AG04450 (cell line): ENCODE measurements around the gene ZMYND8. TPM values are rescaled to one million over a fixed set of nuclear protein-coding genes. Genes with fewer than 3 reads are reported as not detected.
A peak's percentile ranks its signal among the peaks of the same experiment; 100 is the strongest.

Experiments used
- CTCF ChIA-PET: fragments of 300-600, 350-600 bp; formaldehyde crosslinking; extraction: SDS; loops from one replicate; lab custom pipeline; 2022; ENCODE audit warnings: antibody characterized with exemption, inconsistent platforms; lab: Charles Lee
- POLR2A ChIA-PET: fragments of 350-600 bp; formaldehyde crosslinking; extraction: SDS; loops from one replicate; lab custom pipeline; 2021; ENCODE audit warnings: antibody characterized with exemption, inconsistent platforms; lab: Yijun Ruan, JAX
- DNase-seq: peaks from one replicate; pipeline ENCODE4 v3.0.0-alpha.2; 2011; ENCODE audit warnings: low read depth, low spot score
- H3K27ac ChIP-seq: one replicate; pipeline ENCODE4 v1.5.1; 2012; ENCODE audit warnings: low read depth, low read length, control low read depth
- H3K27me3 ChIP-seq: one replicate; pipeline ENCODE4 v1.6.0; 2012; ENCODE audit warnings: low read length; ENCODE audit not compliant: control insufficient read depth, insufficient read depth
- H3K4me3 ChIP-seq: 2 replicates; pipeline ENCODE4 v1.5.1; 2011; ENCODE audit warnings: mild to moderate bottlenecking, low read depth, low read length, control low read depth
- H3K9me3 ChIP-seq: 2 replicates; pipeline ENCODE4 v1.5.1; 2012; ENCODE audit warnings: low read length; ENCODE audit not compliant: control insufficient read depth, insufficient read depth
- CTCF ChIP-seq: IDR thresholded peaks from 2 replicates; pipeline ENCODE4 v1.5.1; 2011; ENCODE audit warnings: low read depth, low read length, control low read depth, inconsistent platforms
- polyA plus RNA-seq: library from polyadenylated mRNA; depleted of rRNA; stranded (reverse); fragments of >200 nt; gene quantifications from 2 replicates; pipeline ENCODE4 v1.2.3, GENCODE V29; 2011

ZMYND8 gene
- polyA plus RNA-seq, 1 experiment = 23.1 TPM

DNA sequence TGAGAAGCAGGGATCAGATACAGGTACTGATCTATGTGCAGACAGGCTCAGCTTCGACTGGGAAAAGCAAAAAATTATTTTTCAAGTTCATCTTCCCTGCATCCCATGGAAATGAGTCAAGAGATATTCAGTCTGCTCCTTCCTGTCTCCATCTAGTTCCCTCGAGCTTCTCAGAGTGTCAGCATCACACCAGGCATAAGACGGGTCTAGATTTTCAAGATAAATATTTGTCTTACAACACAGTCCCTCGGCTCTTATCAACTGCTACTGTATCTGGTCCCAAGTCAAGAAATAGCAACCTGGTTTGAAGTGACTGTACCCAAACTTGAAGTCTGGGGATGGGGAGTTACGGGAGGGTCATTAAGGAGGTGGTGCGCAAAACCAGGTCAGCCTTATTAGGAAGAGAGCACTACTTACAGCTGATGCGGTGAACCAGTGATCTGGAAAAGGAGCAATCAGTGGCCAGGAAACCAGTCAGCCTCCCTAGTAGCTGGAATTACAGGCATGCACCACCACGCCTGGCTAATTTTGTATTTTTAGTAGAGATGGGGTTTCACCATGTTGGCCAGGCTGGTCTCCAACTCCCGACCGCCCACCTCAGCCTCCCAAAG lies 29.7 kb downstream of the ZMYND8 start:
- Histone ChIP-seq H3K4me3 (no peak overlapping the region), H3K27ac (peak overlapping the region; percentile 68), H3K27me3 (no peaks in the 10 kb centered on the region), H3K9me3 (peaks cover 6% of the 10 kb centered on the region; the same call in 1 of the 2 replicates)
- POLR2A ChIA-PET = interaction anchor here (0.6 kb wide), 1 partner anchor 32 kb away, joined by 10 read pairs; no protein-coding TSS in a partner anchor
- DNase-seq = no peak
- TF ChIP-seq CTCF = no peak
- CTCF ChIA-PET = interaction anchor here (0.7 to 2.2 kb wide), 3 partner anchors 54 to 171 kb away, joined by 6 to 8 read pairs (median 8); no protein-coding TSS in a partner anchor

DNA sequence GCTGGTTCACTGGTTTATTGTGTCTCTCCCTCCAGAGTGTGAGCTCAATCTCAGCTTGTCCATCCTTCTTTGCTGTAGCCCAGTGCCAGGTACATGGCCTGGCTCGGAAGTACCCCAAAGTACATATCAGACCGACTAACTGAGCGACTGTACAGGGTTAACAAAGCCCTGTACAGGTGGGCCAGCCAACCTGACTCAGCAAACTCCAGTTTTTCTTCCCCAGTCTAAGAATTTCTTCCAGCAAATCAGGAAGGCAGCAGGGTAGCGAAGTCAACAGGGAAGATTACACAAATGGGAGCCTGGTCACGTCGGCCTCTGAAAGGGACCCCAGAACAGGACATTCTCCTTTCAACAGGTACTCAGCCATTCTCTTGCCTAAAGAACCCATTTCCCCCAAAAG lies 31.3 kb downstream of the ZMYND8 start:
- no peak overlapping the region for H3K4me3 ChIP-seq
- H3K9me3 ChIP-seq = no peaks in the 10 kb centered on the region
- DNase-seq = no peak
- TF ChIP-seq CTCF = no peak
- CTCF ChIA-PET = interaction anchor here (1.2 to 2.2 kb wide), 3 partner anchors 52 to 59 kb away, joined by 3 to 8 read pairs (median 5); no protein-coding TSS in a partner anchor
- H3K27ac ChIP-seq = no peak overlapping the region
- H3K27me3 ChIP-seq = no peaks in the 10 kb centered on the region
- POLR2A ChIA-PET = interaction anchor here (0.6 to 1.6 kb wide), 2 partner anchors 33 to 53 kb away, joined by 3 to 4 read pairs; no protein-coding TSS in a partner anchor

DNA sequence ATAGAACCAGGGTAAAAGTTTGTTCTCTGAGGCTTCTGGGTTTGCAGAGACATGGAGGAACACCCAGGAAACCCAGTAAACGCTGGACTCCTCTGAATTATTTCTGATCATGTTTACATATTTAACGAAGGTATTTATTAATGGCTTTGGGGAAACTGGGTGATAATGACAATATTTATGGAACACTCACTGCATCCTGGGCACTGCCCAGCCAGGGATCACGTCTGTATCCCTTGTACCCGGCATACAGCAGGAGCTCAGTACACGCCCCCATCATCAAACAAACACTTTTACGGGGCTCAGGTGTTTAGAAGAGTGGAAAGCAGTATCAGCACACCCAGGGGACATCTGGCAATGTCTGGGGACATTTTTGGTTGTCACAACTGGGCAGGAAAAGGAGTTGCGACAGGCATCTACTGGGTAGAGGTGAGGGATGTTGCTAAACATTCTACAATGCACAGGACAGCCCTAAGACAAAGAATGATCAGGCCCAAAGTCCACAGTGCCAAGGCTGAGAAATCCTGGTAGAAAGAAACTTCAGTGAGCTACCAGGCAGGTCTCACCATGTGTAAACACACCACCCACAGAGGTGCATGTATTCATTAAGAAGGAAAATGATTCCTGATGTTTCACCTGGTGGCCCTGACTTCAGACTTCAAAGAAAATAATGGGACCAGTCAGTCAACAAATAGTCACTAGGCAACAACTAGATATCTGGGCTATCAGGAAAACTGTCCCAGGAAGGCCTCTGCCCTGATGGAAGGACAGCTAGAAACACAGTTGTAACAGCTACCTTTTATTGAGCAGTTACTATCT lies 35.3 kb downstream of the ZMYND8 start:
- no peak for TF ChIP-seq CTCF
- POLR2A ChIA-PET = interaction anchor here (0.6 kb wide), 1 partner anchor 35 kb away, joined by 3 read pairs; the partner anchor contains the start of gene ZMYND8
- CTCF ChIA-PET = interaction anchor here (1.0 to 1.1 kb wide), 2 partner anchors 48 to 61 kb away, joined by 3 to 4 read pairs; no protein-coding TSS in a partner anchor

GRCh38 chr20:47319517-47320252 lies 36.8 kb downstream of the ZMYND8 start:
- ChIA-PET POLR2A (interaction anchor here (0.8 to 1.8 kb wide), 4 partner anchors 9 to 59 kb away, joined by 3 to 11 read pairs (median 4); no protein-coding TSS in a partner anchor), CTCF (interaction anchor here (1.2 kb wide), 1 partner anchor 64 kb away, joined by 5 read pairs; no protein-coding TSS in a partner anchor)
- no peak for TF ChIP-seq CTCF
- DNase-seq = no peak
- H3K27me3 ChIP-seq = no peaks in the 10 kb centered on the region
- H3K27ac ChIP-seq = peak overlapping the region; percentile 98
- no peaks in the 10 kb centered on the region for H3K9me3 ChIP-seq
- H3K4me3 ChIP-seq = 0 out of 2 replicates have a peak overlapping the region, but pooled peaks have one; percentile 10

More for the DNA sequence above, 35.3 kb downstream of the ZMYND8 start:
- Histone ChIP-seq H3K4me3 (no peak overlapping the region), H3K27me3 (no peaks in the 10 kb centered on the region), H3K9me3 (no peaks in the 10 kb centered on the region), H3K27ac (no peak overlapping the region)
- no peak for DNase-seq
